PC-3 (cell line): ENCODE results near the gene B4GALT1. TPM values are rescaled to one million over a fixed set of nuclear protein-coding genes. Genes with fewer than 3 reads are reported as not detected.
"Not testable (repeated sequence)": the region's sequence is repeated elsewhere in the genome, so short reads cannot be mapped to it uniquely, and the experiment has no call there.

ENCODE experiments used
- ATAC-seq: fragments of 200-7000 bp; cut with Tn5 transposase; 2 replicates; pipeline ENCODE4 v1.9.1; 2020; ENCODE audit warnings: mild to moderate bottlenecking, moderate library complexity
- BruUV-seq: library from RNA; stranded (reverse); fragments of 400-500 nt; replicated peaks from 2 replicates; lab custom pipeline; 2021; lab: Mats Ljungman, UMichigan
- CTCF ChIA-PET: fragments of 300-600 bp; sonication (Branson Sonifier 250); formaldehyde crosslinking; loops from one replicate; lab custom pipeline; 2022; ENCODE audit warnings: antibody characterized with exemption; lab: Charles Lee
- POLR2A ChIA-PET: fragments of 300-600 bp; sonication (Branson Sonifier 250); formaldehyde crosslinking; loops from one replicate; lab custom pipeline; 2022; ENCODE audit warnings: antibody characterized with exemption; ENCODE audit not compliant: unreplicated experiment; lab: Charles Lee
- DNase-seq: peaks from one replicate; pipeline ENCODE4 v3.0.0-alpha.2; 2015
- H2AFZ ChIP-seq: fragments of 300-600 bp; sonication (generic); 2 replicates; pipeline ENCODE4 v1.6.0; 2016; ENCODE audit warnings: antibody characterized with exemption, low read length
- H3F3A ChIP-seq: fragments of 300-600 bp; sonication (generic); one replicate; pipeline ENCODE4 v1.6.0; 2017; ENCODE audit warnings: antibody characterized with exemption, low read length, control low read depth, mild to moderate bottlenecking; ENCODE audit not compliant: unreplicated experiment
- H3K27ac ChIP-seq: fragments of 300-600 bp; sonication (generic); 2 replicates; pipeline ENCODE4 v1.5.1; 2016; ENCODE audit warnings: mild to moderate bottlenecking, low read length
- H3K27me3 ChIP-seq: fragments of 300-600 bp; sonication (generic); 2 replicates; pipeline ENCODE4 v1.6.1; 2016; ENCODE audit warnings: low read length, mixed read lengths
- H3K36me3 ChIP-seq: fragments of 300-600 bp; sonication (generic); 2 replicates; pipeline ENCODE4 v1.6.1; 2016; ENCODE audit warnings: low read depth, mixed run types, low read length, mixed read lengths
- H3K4me1 ChIP-seq: fragments of 300-600 bp; sonication (generic); 2 replicates; pipeline ENCODE4 v1.5.1; 2016; ENCODE audit warnings: low read length; ENCODE audit not compliant: insufficient read depth
- H3K4me2 ChIP-seq: fragments of 300-600 bp; sonication (generic); 2 replicates; pipeline ENCODE4 v1.6.0; 2016; ENCODE audit warnings: low read length
- H3K4me3 ChIP-seq: fragments of 300-600 bp; sonication (generic); 2 replicates; pipeline ENCODE4 v1.5.1; 2016; ENCODE audit warnings: mild to moderate bottlenecking, low read length, mixed read lengths
- H3K79me2 ChIP-seq: fragments of 300-600 bp; sonication (generic); 2 replicates; pipeline ENCODE4 v1.6.1; 2017; ENCODE audit warnings: low read length, mixed read lengths
- H3K9ac ChIP-seq: fragments of 300-600 bp; sonication (generic); 2 replicates; pipeline ENCODE4 v1.6.0; 2016; ENCODE audit warnings: mild to moderate bottlenecking, low read length
- H3K9me2 ChIP-seq: fragments of 300-600 bp; sonication (generic); replicated peaks from 2 replicates; pipeline ENCODE4 v1.6.1; 2016; ENCODE audit warnings: mixed run types, low read length, mixed read lengths
- H3K9me3 ChIP-seq: fragments of 300-600 bp; sonication (generic); 2 replicates; pipeline ENCODE4 v1.6.1; 2016; ENCODE audit warnings: low read length, mixed read lengths
- H4K20me1 ChIP-seq: fragments of 300-600 bp; sonication (generic); 2 replicates; pipeline ENCODE4 v1.6.1; 2016; ENCODE audit warnings: low read length, mixed read lengths
- EZH2 ChIP-seq: fragments of 300-600 bp; sonication (generic); IDR thresholded peaks from one replicate; pipeline ENCODE4 v1.6.1; 2017; ENCODE audit warnings: antibody characterized with exemption, mild to moderate bottlenecking, low read length; ENCODE audit not compliant: unreplicated experiment
- EZH2phosphoT487 ChIP-seq: fragments of 300-600 bp; sonication (generic); IDR thresholded peaks from 2 replicates; pipeline ENCODE4 v1.6.1; 2018; ENCODE audit warnings: mild to moderate bottlenecking, antibody characterized with exemption, low read length, borderline replicate concordance
- intact Hi-C: fragments of 100-400 bp; cut with micrococcal nuclease; formaldehyde crosslinking; loops from 2 replicates; pipeline ENCODE4 v1.9.0; 2023
- total RNA-seq: library from RNA; depleted of rRNA; stranded (reverse); fragments of >200 nt; gene quantifications from 2 replicates; pipeline ENCODE4 v1.2.3, GENCODE V29; 2014
- TF ChIP-seq, protein P1 (sequence below): fragments of 300-600 bp; sonication (generic); conservative IDR thresholded peaks from 2 replicates; pipeline ENCODE4 v1.5.1; 2017; ENCODE audit warnings: antibody characterized with exemption, low read depth, mild to moderate bottlenecking, low read length

The B4GALT1 gene
- total RNA-seq, 1 experiment from 2014 or later: 14.8 TPM

DNA sequence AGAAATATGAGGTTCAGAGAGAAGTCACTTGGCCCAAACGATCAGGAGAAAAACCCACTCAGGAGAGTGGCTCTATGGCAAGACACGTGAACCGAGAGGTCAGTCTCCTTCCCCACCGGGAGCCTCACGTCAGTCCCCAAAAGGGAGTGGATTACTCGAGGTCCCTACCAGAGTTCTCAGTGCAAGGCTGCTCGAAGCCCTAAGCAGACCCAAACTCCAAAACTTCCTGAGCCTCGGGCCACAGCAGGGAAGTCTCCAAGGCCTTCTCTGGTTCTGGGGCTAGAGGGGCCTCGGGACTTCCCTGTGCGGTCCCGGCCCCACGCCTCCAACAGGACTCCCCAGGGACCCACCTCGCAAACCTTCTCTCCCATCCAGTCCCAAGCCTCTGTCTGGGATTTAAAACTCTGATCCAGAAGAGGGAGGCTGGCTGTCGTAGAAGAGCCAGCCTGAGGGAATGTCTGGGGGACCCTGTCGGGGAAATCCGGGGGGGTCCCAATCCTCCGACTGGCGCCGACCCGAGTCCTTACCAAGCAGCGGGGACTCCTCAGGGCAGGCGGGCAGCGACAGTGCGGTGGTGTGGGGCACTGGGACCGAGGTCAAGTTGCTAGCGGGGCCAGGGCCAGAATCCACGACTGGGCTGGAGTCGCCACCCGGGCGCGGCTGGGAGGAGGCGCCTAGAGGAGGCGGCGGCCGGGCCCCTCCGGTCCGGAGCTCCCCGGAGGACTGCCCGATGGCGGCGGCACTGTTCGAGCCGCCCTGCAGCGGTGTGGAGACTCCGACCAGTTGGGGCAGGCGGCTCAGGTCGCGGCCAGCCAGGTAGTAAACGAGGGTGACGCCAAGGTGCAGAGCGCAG lies 679 bp downstream of the B4GALT1 start:
- H3K4me2 ChIP-seq: peak overlapping the region; percentile 82
- intact Hi-C loops: loop anchor here (1.0 to 5.0 kb wide), 4 partner anchors 34 to 85 kb away; no protein-coding TSS in a partner anchor
- DNase-seq (no peak), ATAC-seq (peak; percentile 37)
- H3F3A ChIP-seq: peaks cover 6% of the 10 kb centered on the region
- H3K9ac ChIP-seq: peak overlapping the region; percentile 92
- ChIA-PET POLR2A (interaction anchor here (0.7 kb wide), 2 partner anchors 16 to 34 kb away, joined by 6 to 24 read pairs; no protein-coding TSS in a partner anchor), CTCF (interaction anchor here (0.6 kb wide), 1 partner anchor 40 kb away, joined by 9 read pairs; no protein-coding TSS in a partner anchor)
- no peaks in the 10 kb centered on the region for H3K9me2 ChIP-seq
- no peak for TF ChIP-seq EZH2phosphoT487
- no peak for TF ChIP-seq EZH2
- TF ChIP-seq, protein P1, sequence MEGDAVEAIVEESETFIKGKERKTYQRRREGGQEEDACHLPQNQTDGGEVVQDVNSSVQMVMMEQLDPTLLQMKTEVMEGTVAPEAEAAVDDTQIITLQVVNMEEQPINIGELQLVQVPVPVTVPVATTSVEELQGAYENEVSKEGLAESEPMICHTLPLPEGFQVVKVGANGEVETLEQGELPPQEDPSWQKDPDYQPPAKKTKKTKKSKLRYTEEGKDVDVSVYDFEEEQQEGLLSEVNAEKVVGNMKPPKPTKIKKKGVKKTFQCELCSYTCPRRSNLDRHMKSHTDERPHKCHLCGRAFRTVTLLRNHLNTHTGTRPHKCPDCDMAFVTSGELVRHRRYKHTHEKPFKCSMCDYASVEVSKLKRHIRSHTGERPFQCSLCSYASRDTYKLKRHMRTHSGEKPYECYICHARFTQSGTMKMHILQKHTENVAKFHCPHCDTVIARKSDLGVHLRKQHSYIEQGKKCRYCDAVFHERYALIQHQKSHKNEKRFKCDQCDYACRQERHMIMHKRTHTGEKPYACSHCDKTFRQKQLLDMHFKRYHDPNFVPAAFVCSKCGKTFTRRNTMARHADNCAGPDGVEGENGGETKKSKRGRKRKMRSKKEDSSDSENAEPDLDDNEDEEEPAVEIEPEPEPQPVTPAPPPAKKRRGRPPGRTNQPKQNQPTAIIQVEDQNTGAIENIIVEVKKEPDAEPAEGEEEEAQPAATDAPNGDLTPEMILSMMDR: no peak
- peak overlapping the region; percentile 53 for H3K27ac ChIP-seq
- H3K9me3 ChIP-seq: no peaks in the 10 kb centered on the region
- H3K27me3 ChIP-seq: no peaks in the 10 kb centered on the region
- H3K4me1 ChIP-seq: peaks cover 45% of the 10 kb centered on the region
- H2AFZ ChIP-seq: peak overlapping the region; percentile 69
- peak overlapping the region; percentile 93 for H3K4me3 ChIP-seq
- H3K36me3 ChIP-seq: no peaks in the 10 kb centered on the region
- no peaks in the 10 kb centered on the region for H4K20me1 ChIP-seq
- peaks cover 54% of the 10 kb centered on the region for H3K79me2 ChIP-seq
- no TSS peak for BruUV-seq

DNA sequence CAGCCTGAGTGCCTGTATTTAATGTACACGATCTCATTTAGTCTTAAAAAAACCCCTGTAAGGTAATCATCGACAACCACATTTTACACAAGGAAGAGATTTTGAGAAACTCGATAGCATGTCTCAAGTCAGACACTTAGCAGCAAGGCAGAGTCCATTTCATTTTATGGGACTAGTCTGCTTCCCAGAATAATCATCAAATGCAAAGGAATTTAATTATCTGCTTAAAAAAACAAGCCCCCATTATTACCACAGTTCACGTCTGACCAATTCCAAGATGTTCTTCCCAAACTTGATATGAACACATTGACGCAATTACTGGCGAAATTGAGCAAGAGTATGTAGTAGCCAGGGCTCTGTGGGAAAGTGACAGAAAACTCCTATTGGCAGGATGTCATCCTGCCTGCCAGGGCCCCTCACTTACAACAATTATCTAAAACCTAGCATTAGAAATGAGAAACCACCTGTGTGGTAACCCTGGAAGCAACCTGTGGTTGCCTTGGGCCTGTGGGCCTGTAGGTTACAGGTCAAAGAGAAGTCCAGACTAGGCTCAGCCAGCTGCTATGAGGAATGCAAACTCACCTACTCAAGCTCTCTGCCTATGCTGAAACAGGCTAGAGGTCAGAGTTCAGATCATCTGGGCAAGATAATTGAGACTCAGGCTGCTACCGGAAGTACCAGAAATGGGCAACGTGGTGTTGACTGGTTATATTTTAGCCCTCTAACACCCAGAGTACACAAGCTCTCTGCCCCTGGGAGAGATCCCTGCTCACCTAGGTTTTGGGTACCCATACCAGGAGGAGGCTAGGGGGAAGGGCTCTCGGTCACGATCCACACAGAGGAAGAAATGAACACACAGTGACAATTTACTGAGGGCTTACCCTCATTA lies 1.6 kb downstream of the B4GALT1 start:
- H2AFZ ChIP-seq: no peak overlapping the region
- H4K20me1 ChIP-seq: no peaks in the 10 kb centered on the region
- H3K9me2 ChIP-seq: no peaks in the 10 kb centered on the region
- H3F3A ChIP-seq: peaks cover 9% of the 10 kb centered on the region
- peaks cover 60% of the 10 kb centered on the region for H3K79me2 ChIP-seq
- DNase-seq (peak; percentile 46), ATAC-seq (no peak)
- no peaks in the 10 kb centered on the region for H3K9me3 ChIP-seq
- POLR2A ChIA-PET: no interaction called here
- no peak for TF ChIP-seq EZH2
- TF ChIP-seq, protein P1: no peak
- no peak for TF ChIP-seq EZH2phosphoT487
- H3K27ac ChIP-seq: peak overlapping the region; percentile 53
- CTCF ChIA-PET: no interaction called here
- no peaks in the 10 kb centered on the region for H3K27me3 ChIP-seq
- no TSS peak for BruUV-seq
- peak overlapping the region; percentile 82 for H3K4me2 ChIP-seq
- intact Hi-C loops: loop anchor here (5.0 kb wide), 1 partner anchor 33 kb away; no protein-coding TSS in a partner anchor
- peak overlapping the region; percentile 93 for H3K4me3 ChIP-seq
- H3K9ac ChIP-seq: peak overlapping the region; percentile 92
- peaks cover 53% of the 10 kb centered on the region for H3K4me1 ChIP-seq
- no peaks in the 10 kb centered on the region for H3K36me3 ChIP-seq

GRCh38 chr9:33164921-33165262 lies 2.2 kb downstream of the B4GALT1 start:
- H3K27me3 ChIP-seq, H3K36me3 ChIP-seq, H3F3A ChIP-seq, BruUV-seq, ATAC-seq, DNase-seq, H3K9me2 ChIP-seq, POLR2A ChIA-PET, H2AFZ ChIP-seq, CTCF ChIA-PET, H3K9me3 ChIP-seq, H4K20me1 ChIP-seq: not testable (repeated sequence)
- Histone ChIP-seq H3K4me1 (peaks cover 59% of the 10 kb centered on the region), H3K9ac (peak overlapping the region; percentile 92), H3K27ac (peak overlapping the region; percentile 53), H3K79me2 (peaks cover 66% of the 10 kb centered on the region), H3K4me3 (peak overlapping the region; percentile 93), H3K4me2 (peak overlapping the region; percentile 82)
- intact Hi-C loops: loop anchor here (5.0 kb wide), 2 partner anchors 33 to 48 kb away; no protein-coding TSS in a partner anchor
